Uterus (tissue), 2 donors: ENCODE data around the gene PIGR.

Experiments
- POLR2A ChIP-seq, 2 donors: fragments of 450-650 bp; IDR thresholded peaks; one replicate each; pipeline ENCODE4 v1.6.1; 2016; ENCODE audit warnings: antibody characterized with exemption in 2 of 2, mild to moderate bottlenecking in 1 of 2, moderate library complexity in 1 of 2
- TF ChIP-seq, protein P1 (sequence below), 4 experiments: fragments of 200-600 bp in 2 of 4; fragments of 450-650 bp in 2 of 4; sonication (generic) in 2 of 4; IDR thresholded peaks; one replicate each; pipeline ENCODE4 v1.5.1; 2016 to 2019; ENCODE audit warnings: antibody characterized with exemption in 4 of 4, mild to moderate bottlenecking in 2 of 4, moderate library complexity in 1 of 4

DNA sequence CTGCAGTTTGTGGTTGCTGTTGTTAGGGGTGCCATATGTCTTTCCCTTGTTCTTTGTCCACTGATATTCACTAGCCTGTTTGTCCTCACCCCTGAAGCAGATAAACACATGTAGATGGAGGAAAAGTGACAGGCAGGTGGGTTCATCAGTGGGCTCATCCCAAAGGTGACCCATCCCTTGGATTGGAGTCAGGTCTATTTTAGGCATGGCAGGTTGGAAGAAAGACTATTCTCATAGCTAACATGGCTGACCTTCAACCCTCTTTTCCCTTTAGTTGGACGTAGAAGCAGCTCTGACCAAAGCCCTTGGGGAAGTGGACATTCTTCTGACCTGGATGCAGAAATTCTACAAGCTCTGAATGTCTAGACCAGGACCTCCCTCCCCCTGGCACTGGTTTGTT, 43.6 kb downstream of the PIGR start:
- TF ChIP-seq, protein P1, sequence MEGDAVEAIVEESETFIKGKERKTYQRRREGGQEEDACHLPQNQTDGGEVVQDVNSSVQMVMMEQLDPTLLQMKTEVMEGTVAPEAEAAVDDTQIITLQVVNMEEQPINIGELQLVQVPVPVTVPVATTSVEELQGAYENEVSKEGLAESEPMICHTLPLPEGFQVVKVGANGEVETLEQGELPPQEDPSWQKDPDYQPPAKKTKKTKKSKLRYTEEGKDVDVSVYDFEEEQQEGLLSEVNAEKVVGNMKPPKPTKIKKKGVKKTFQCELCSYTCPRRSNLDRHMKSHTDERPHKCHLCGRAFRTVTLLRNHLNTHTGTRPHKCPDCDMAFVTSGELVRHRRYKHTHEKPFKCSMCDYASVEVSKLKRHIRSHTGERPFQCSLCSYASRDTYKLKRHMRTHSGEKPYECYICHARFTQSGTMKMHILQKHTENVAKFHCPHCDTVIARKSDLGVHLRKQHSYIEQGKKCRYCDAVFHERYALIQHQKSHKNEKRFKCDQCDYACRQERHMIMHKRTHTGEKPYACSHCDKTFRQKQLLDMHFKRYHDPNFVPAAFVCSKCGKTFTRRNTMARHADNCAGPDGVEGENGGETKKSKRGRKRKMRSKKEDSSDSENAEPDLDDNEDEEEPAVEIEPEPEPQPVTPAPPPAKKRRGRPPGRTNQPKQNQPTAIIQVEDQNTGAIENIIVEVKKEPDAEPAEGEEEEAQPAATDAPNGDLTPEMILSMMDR (IDR thresholded peaks at IDR 0.05), result no peak
- TF ChIP-seq POLR2A (IDR thresholded peaks at IDR 0.05), result no peak
